ENCODE measurements around the gene MAN2B2. TPM values are rescaled to one million over a fixed set of nuclear protein-coding genes. Genes with fewer than 3 reads are reported as not detected.
"Not testable (repeated sequence)": the region's sequence is repeated elsewhere in the genome, so short reads cannot be mapped to it uniquely, and the experiment has no call there.

The MAN2B2 gene
- total and polyA plus RNA-seq, 2 of the 4 experiments (the other 2 are of a cell fraction), result 13.4 to 34.1 TPM

- H3K56ac ChIP-seq (ENCODE audit: extremely low read depth, insufficient read depth, low read length); H3K79me1 ChIP-seq (ENCODE audit: low read depth in 1 of 2, low read length in 2 of 2); POLR2A ChIA-PET (ENCODE audit: unreplicated experiment); H3K9me1 ChIP-seq (ENCODE audit: insufficient read depth, low read length); H3K36me3 ChIP-seq (ENCODE audit: control insufficient read depth, insufficient read depth, low read length); H2BK120ac ChIP-seq (ENCODE audit: low read depth, low read length); H4K8ac ChIP-seq (ENCODE audit: low read depth in 2 of 2, low read length in 2 of 2); H3K9ac ChIP-seq (ENCODE audit: low read depth, low read length); H4K91ac ChIP-seq (ENCODE audit: insufficient read depth, low read depth, low read length); H3K27ac ChIP-seq (ENCODE audit: insufficient read depth, low read length); intact Hi-C loops (cut with micrococcal nuclease); H3K4me2 ChIP-seq (ENCODE audit: low read depth, low read length); in situ Hi-C loops (cut with MboI; ENCODE audit: low sequenced_read_pairs); H3K18ac ChIP-seq (ENCODE audit: low read depth, low read length); H3K4me1 ChIP-seq (ENCODE audit: control insufficient read depth, insufficient read depth, low read length); ATAC-seq (ENCODE audit: low read depth); dilution Hi-C loops (cut with HindIII; ENCODE audit: low sequenced_read_pairs, unreplicated experiment); H4K5ac ChIP-seq (ENCODE audit: low read depth, low read length); BruUV-seq (replicated peaks); CTCF ChIA-PET; H2BK5ac ChIP-seq (ENCODE audit: low read depth, low read length, poor library complexity, severe bottlenecking); H3K14ac ChIP-seq (replicated peaks; ENCODE audit: low read depth, low read length); H2AFZ ChIP-seq (replicated peaks; ENCODE audit: low read length, poor library complexity); H3K4ac ChIP-seq (ENCODE audit: low read depth, low read length); H2AK9ac ChIP-seq (replicated peaks; ENCODE audit: low read depth, low read length, poor library complexity); H3K4me3 ChIP-seq (ENCODE audit: insufficient read depth, low read depth, low read length); H3K27me3 ChIP-seq (ENCODE audit: control insufficient read depth, insufficient read depth, low read length); H2AK5ac ChIP-seq (ENCODE audit: low read depth, low read length); H3K9me3 ChIP-seq (ENCODE audit: control insufficient read depth, insufficient read depth, low read length); H3K23ac ChIP-seq (ENCODE audit: low read depth, low read length); H2BK20ac ChIP-seq (ENCODE audit: low read depth, low read length); H2BK15ac ChIP-seq (ENCODE audit: low read depth, low read length); DNase-seq; H4K20me1 ChIP-seq (ENCODE audit: insufficient read depth, low read length): not testable (repeated sequence)
- WGBS, 2 experiments (ENCODE audit: extremely low coverage in 2 of 2, insufficient read length in 1 of 2), result no CpG with 5 or more reads among the region's 1 CpG
Observed at GRCh38 chr4:6628484-6628883, 53.5 kb downstream of the MAN2B2 start.

Data from IMR-90 (cell line).